ENCODE measurements around the gene C19orf44.

C19orf44 gene

GRCh38 chr19:16564842-16565241 is 68.6 kb downstream of the C19orf44 start:
- no peak for DNase-seq (ENCODE audit: low read depth)
- TF ChIP-seq CTCF (conservative IDR thresholded peaks at IDR 0.05; ENCODE audit: control insufficient read depth, insufficient read depth, low read depth, low read length): no peak
- H3K4me3 ChIP-seq (ENCODE audit: control insufficient read depth, low read depth, low read length): no peak overlapping the region

GRCh38 chr19:16566161-16566560 is 70.0 kb downstream of the C19orf44 start:
- no peak overlapping the region for H3K4me3 ChIP-seq (ENCODE audit: control insufficient read depth, low read depth, low read length)
- TF ChIP-seq CTCF (conservative IDR thresholded peaks at IDR 0.05; ENCODE audit: control insufficient read depth, insufficient read depth, low read depth, low read length): no peak
- no peak for DNase-seq (ENCODE audit: low read depth)

GRCh38 chr19:16566702-16567101 is 70.5 kb downstream of the C19orf44 start:
- DNase-seq (ENCODE audit: low read depth): no peak
- TF ChIP-seq CTCF (conservative IDR thresholded peaks at IDR 0.05; ENCODE audit: control insufficient read depth, insufficient read depth, low read depth, low read length): no peak

GRCh38 chr19:16569609-16570320 is 73.6 kb downstream of the C19orf44 start:
- H3K4me3 ChIP-seq (ENCODE audit: control insufficient read depth, low read depth, low read length): no peak overlapping the region
- no peak for TF ChIP-seq CTCF (conservative IDR thresholded peaks at IDR 0.05; ENCODE audit: control insufficient read depth, insufficient read depth, low read depth, low read length)
- DNase-seq (ENCODE audit: low read depth): no peak

More at GRCh38 chr19:16566702-16567101, 70.5 kb downstream of the C19orf44 start:
- no peak overlapping the region for H3K4me3 ChIP-seq (ENCODE audit: control insufficient read depth, low read depth, low read length)
